ENCODE data around the gene MYOC. TPM values are rescaled to one million over a fixed set of nuclear protein-coding genes. Genes with fewer than 3 reads are reported as not detected.

The MYOC gene
- polyA plus RNA-seq, 1 donor from 2014 or later = not detected

- H3K4me2 ChIP-seq (ENCODE audit: low read length) = no peak overlapping the region
- H3K27me3 ChIP-seq (ENCODE audit: insufficient read depth, low read depth, low read length) = no peaks in the 10 kb centered on the region
- no peaks in the 10 kb centered on the region for H3K9me2 ChIP-seq (ENCODE audit: insufficient read depth, low read length)
- H3K4me3 ChIP-seq (ENCODE audit: low read length) = no peak overlapping the region
- no peak overlapping the region for H3K27ac ChIP-seq (ENCODE audit: low read length)
- TF ChIP-seq, protein P1, sequence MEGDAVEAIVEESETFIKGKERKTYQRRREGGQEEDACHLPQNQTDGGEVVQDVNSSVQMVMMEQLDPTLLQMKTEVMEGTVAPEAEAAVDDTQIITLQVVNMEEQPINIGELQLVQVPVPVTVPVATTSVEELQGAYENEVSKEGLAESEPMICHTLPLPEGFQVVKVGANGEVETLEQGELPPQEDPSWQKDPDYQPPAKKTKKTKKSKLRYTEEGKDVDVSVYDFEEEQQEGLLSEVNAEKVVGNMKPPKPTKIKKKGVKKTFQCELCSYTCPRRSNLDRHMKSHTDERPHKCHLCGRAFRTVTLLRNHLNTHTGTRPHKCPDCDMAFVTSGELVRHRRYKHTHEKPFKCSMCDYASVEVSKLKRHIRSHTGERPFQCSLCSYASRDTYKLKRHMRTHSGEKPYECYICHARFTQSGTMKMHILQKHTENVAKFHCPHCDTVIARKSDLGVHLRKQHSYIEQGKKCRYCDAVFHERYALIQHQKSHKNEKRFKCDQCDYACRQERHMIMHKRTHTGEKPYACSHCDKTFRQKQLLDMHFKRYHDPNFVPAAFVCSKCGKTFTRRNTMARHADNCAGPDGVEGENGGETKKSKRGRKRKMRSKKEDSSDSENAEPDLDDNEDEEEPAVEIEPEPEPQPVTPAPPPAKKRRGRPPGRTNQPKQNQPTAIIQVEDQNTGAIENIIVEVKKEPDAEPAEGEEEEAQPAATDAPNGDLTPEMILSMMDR (IDR thresholded peaks at IDR 0.05; ENCODE audit: poor library complexity, severe bottlenecking) = no peak
- TF ChIP-seq SMC3 (conservative IDR thresholded peaks at IDR 0.05; ENCODE audit: poor library complexity) (no peak), MXI1 (conservative IDR thresholded peaks at IDR 0.05; ENCODE audit: poor library complexity, severe bottlenecking) (no peak), TAF1 (IDR thresholded peaks at IDR 0.05; ENCODE audit: low read depth) (no peak), EP300 (conservative IDR thresholded peaks at IDR 0.05; ENCODE audit: poor library complexity, severe bottlenecking) (no peak), EZH2 (IDR thresholded peaks at IDR 0.05; ENCODE audit: borderline replicate concordance, insufficient read depth, low read length, poor library complexity, severe bottlenecking) (no peak), POLR2AphosphoS5 (IDR thresholded peaks at IDR 0.05) (no peak), RAD21 (conservative IDR thresholded peaks at IDR 0.05) (no peak)
- TF ChIP-seq, protein P2, sequence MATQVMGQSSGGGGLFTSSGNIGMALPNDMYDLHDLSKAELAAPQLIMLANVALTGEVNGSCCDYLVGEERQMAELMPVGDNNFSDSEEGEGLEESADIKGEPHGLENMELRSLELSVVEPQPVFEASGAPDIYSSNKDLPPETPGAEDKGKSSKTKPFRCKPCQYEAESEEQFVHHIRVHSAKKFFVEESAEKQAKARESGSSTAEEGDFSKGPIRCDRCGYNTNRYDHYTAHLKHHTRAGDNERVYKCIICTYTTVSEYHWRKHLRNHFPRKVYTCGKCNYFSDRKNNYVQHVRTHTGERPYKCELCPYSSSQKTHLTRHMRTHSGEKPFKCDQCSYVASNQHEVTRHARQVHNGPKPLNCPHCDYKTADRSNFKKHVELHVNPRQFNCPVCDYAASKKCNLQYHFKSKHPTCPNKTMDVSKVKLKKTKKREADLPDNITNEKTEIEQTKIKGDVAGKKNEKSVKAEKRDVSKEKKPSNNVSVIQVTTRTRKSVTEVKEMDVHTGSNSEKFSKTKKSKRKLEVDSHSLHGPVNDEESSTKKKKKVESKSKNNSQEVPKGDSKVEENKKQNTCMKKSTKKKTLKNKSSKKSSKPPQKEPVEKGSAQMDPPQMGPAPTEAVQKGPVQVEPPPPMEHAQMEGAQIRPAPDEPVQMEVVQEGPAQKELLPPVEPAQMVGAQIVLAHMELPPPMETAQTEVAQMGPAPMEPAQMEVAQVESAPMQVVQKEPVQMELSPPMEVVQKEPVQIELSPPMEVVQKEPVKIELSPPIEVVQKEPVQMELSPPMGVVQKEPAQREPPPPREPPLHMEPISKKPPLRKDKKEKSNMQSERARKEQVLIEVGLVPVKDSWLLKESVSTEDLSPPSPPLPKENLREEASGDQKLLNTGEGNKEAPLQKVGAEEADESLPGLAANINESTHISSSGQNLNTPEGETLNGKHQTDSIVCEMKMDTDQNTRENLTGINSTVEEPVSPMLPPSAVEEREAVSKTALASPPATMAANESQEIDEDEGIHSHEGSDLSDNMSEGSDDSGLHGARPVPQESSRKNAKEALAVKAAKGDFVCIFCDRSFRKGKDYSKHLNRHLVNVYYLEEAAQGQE (IDR thresholded peaks at IDR 0.05; ENCODE audit: borderline replicate concordance) = no peak
- H4K20me1 ChIP-seq (ENCODE audit: insufficient read depth) = no peaks in the 10 kb centered on the region
- H3K9ac ChIP-seq (ENCODE audit: low read length) = no peak overlapping the region
- no peaks in the 10 kb centered on the region for H3K79me2 ChIP-seq (replicated peaks; ENCODE audit: insufficient read depth, low read length)
- H3K36me3 ChIP-seq (ENCODE audit: insufficient read depth, low read length) = no peaks in the 10 kb centered on the region
- H3F3A ChIP-seq (ENCODE audit: insufficient read depth, low read length, poor library complexity, severe bottlenecking) = no peaks in the 10 kb centered on the region
- H3K9me3 ChIP-seq (ENCODE audit: low read length) = no peaks in the 10 kb centered on the region
- no peak overlapping the region for H2AFZ ChIP-seq (ENCODE audit: low read depth, low read length)
Observed at GRCh38 chr1:171653796-171654195, 1.3 kb upstream of the MYOC start.

GRCh38 chr1:171646249-171646560 is 6.3 kb downstream of the MYOC start:
- Histone ChIP-seq H3F3A (ENCODE audit: insufficient read depth, low read length, poor library complexity, severe bottlenecking) (no peaks in the 10 kb centered on the region), H3K4me2 (ENCODE audit: low read length) (no peak overlapping the region), H3K36me3 (ENCODE audit: insufficient read depth, low read length) (no peaks in the 10 kb centered on the region), H3K27me3 (ENCODE audit: insufficient read depth, low read depth, low read length) (no peaks in the 10 kb centered on the region), H3K27ac (ENCODE audit: low read length) (no peak overlapping the region), H3K9me3 (ENCODE audit: low read length) (no peaks in the 10 kb centered on the region), H3K79me2 (replicated peaks; ENCODE audit: insufficient read depth, low read length) (no peaks in the 10 kb centered on the region), H3K9me2 (ENCODE audit: insufficient read depth, low read length) (no peaks in the 10 kb centered on the region), H3K9ac (ENCODE audit: low read length) (no peak overlapping the region), H3K4me3 (ENCODE audit: low read length) (no peak overlapping the region), H2AFZ (ENCODE audit: low read depth, low read length) (no peak overlapping the region), H4K20me1 (ENCODE audit: insufficient read depth) (no peaks in the 10 kb centered on the region)
- no peak for TF ChIP-seq EP300 (conservative IDR thresholded peaks at IDR 0.05; ENCODE audit: poor library complexity, severe bottlenecking)
- no peak for TF ChIP-seq TAF1 (IDR thresholded peaks at IDR 0.05; ENCODE audit: low read depth)
- no peak for TF ChIP-seq SMC3 (conservative IDR thresholded peaks at IDR 0.05; ENCODE audit: poor library complexity)
- no peak for TF ChIP-seq RAD21 (conservative IDR thresholded peaks at IDR 0.05)
- TF ChIP-seq EZH2 (IDR thresholded peaks at IDR 0.05; ENCODE audit: borderline replicate concordance, insufficient read depth, low read length, poor library complexity, severe bottlenecking) = no peak
- TF ChIP-seq POLR2AphosphoS5 (IDR thresholded peaks at IDR 0.05) = no peak
- no peak for TF ChIP-seq MXI1 (conservative IDR thresholded peaks at IDR 0.05; ENCODE audit: poor library complexity, severe bottlenecking)
- TF ChIP-seq, protein P2 (IDR thresholded peaks at IDR 0.05; ENCODE audit: borderline replicate concordance) = no peak
- TF ChIP-seq, protein P1 (IDR thresholded peaks at IDR 0.05; ENCODE audit: poor library complexity, severe bottlenecking) = no peak

Measured in neural cell (in vitro differentiated cells).